ENCODE results near the gene KIF16B. TPM values are rescaled to one million over a fixed set of nuclear protein-coding genes. Genes with fewer than 3 reads are reported as not detected.

KIF16B gene
- total RNA-seq, 2 experiments from 2014 or later, result 3.5 to 4.2 TPM

GRCh38 chr20:16498526-16499253 lies 74.6 kb downstream of the KIF16B start:
- TF ChIP-seq CTCF (IDR thresholded peaks at IDR 0.05), result no peak
- ChIA-PET POLR2A (interaction anchor here (0.7 kb wide), 1 partner anchor 50 kb away, joined by 3 read pairs; no protein-coding TSS in a partner anchor), CTCF (no interaction called here)
- intact Hi-C loops (cut with micrococcal nuclease), result no loop called here
- Mint-ChIP-seq H3K9me3 (no peaks in the 10 kb centered on the region), H3K36me3 (ENCODE audit: low read depth) (no peaks in the 10 kb centered on the region), H3K4me3 (no peak overlapping the region), H3K27me3 (no peaks in the 10 kb centered on the region), H3K4me1 (ENCODE audit: low read depth) (no peaks in the 10 kb centered on the region), H3K27ac (no peak overlapping the region)
- no peak for ATAC-seq
- no peak for DNase-seq

- no peak for TF ChIP-seq CTCF (IDR thresholded peaks at IDR 0.05)
- Mint-ChIP-seq H3K4me3 (no peak overlapping the region), H3K4me1 (ENCODE audit: low read depth) (no peaks in the 10 kb centered on the region), H3K36me3 (ENCODE audit: low read depth) (no peaks in the 10 kb centered on the region), H3K27me3 (no peaks in the 10 kb centered on the region), H3K27ac (no peak overlapping the region), H3K9me3 (no peaks in the 10 kb centered on the region)
- DNase-seq, result no peak
- no peak for ATAC-seq
- ChIA-PET POLR2A (no interaction called here), CTCF (no interaction called here)
- intact Hi-C loops (cut with micrococcal nuclease), result no loop called here
Measured at GRCh38 chr20:16497896-16498295, 75.4 kb downstream of the KIF16B start.

- intact Hi-C loops (cut with micrococcal nuclease), result no loop called here
- no peak for TF ChIP-seq CTCF (IDR thresholded peaks at IDR 0.05)
- Mint-ChIP-seq H3K27me3 (no peaks in the 10 kb centered on the region), H3K27ac (no peak overlapping the region), H3K4me3 (no peak overlapping the region), H3K36me3 (ENCODE audit: low read depth) (no peaks in the 10 kb centered on the region), H3K4me1 (ENCODE audit: low read depth) (no peaks in the 10 kb centered on the region), H3K9me3 (no peaks in the 10 kb centered on the region)
- ChIA-PET CTCF (no interaction called here), POLR2A (no interaction called here)
- ATAC-seq (no peak), DNase-seq (no peak)
Measured at GRCh38 chr20:16493486-16493885, 79.8 kb downstream of the KIF16B start.

- Mint-ChIP-seq H3K36me3 (ENCODE audit: low read depth) (no peaks in the 10 kb centered on the region), H3K4me1 (ENCODE audit: low read depth) (no peaks in the 10 kb centered on the region), H3K4me3 (no peak overlapping the region), H3K27ac (no peak overlapping the region), H3K9me3 (no peaks in the 10 kb centered on the region), H3K27me3 (no peaks in the 10 kb centered on the region)
- ChIA-PET CTCF (no interaction called here), POLR2A (interaction anchor here (0.6 to 0.7 kb wide), 2 partner anchors 77 to 942 kb away, joined by 3 read pairs; no protein-coding TSS in a partner anchor)
- intact Hi-C loops (cut with micrococcal nuclease), result no loop called here
- ATAC-seq (no peak), DNase-seq (no peak)
- TF ChIP-seq CTCF (IDR thresholded peaks at IDR 0.05), result no peak
Measured at GRCh38 chr20:16491294-16491905, 81.8 kb downstream of the KIF16B start.

GRCh38 chr20:16490696-16491095 lies 82.6 kb downstream of the KIF16B start:
- TF ChIP-seq CTCF (IDR thresholded peaks at IDR 0.05), result no peak
- no peaks in the 10 kb centered on the region for H3K9me3 Mint-ChIP-seq
- ATAC-seq (no peak), DNase-seq (no peak)
- H3K4me3 Mint-ChIP-seq, result no peak overlapping the region
- ChIA-PET CTCF (no interaction called here), POLR2A (interaction anchor here (0.7 kb wide), 1 partner anchor 943 kb away, joined by 3 read pairs; no protein-coding TSS in a partner anchor)
- H3K4me1 Mint-ChIP-seq (ENCODE audit: low read depth), result no peaks in the 10 kb centered on the region
- H3K36me3 Mint-ChIP-seq (ENCODE audit: low read depth), result no peaks in the 10 kb centered on the region
- H3K27me3 Mint-ChIP-seq, result no peaks in the 10 kb centered on the region
- intact Hi-C loops (cut with micrococcal nuclease), result no loop called here
- H3K27ac Mint-ChIP-seq, result no peak overlapping the region
